Astrocyte of the cerebellum (primary cell): ENCODE results near the gene LNPEP.

ENCODE experiments used
- DNase-seq: peaks from one replicate; pipeline ENCODE4 v3.0.0-alpha.2; 2011; ENCODE audit warnings: low read depth
- H3K4me3 ChIP-seq: 2 replicates; pipeline ENCODE4 v1.5.1; 2011; ENCODE audit warnings: mild to moderate bottlenecking, low read depth, low read length, moderate library complexity
- in situ Hi-C: cut with HindIII; loops from 2 replicates; pipeline ENCODE4 v1.10.0; 2017; ENCODE audit warnings: low sequenced_read_pairs
- TF ChIP-seq, protein P1 (sequence below): IDR thresholded peaks from 2 replicates; pipeline ENCODE4 v1.5.1; 2012; ENCODE audit warnings: low read length, low read depth, moderate library complexity, mild to moderate bottlenecking; ENCODE audit errors: missing control alignments

The LNPEP gene

DNA sequence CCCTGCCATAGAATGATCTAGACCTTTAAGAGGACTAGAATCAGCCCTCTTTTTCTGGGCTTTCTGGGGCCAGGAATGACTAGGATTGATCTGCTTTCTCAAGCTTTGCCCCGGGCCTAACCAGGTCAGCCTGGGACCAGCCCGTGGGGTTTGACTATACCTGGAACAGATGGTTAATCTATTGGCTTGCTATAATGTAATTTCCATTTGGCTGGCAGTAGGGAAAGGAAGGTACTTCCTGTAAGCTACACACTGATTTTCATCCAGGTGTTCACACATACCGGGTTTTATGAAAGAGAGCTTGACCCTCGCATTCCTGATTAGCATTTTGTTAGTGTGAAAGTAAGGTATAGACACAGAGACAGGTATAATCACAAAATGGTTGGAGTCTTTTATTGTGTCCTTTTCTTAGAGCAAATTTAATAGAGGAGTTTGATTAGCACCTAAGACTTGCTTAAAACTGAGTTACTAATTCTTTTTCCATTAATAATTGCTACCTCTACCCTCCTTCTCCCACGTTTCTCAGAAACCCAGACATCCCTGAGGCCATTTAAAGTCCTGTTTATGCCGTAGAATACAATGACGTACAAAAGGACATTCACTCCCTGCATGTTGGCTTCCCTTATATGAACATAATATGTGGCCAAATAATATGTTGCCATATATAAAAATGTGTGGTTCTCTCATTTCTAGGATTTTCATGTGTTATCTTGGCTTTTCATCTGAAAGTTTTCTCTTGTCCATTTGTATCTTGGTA lies 17.3 kb downstream of the LNPEP start:
- H3K4me3 ChIP-seq, result no peak overlapping the region
- no peak for DNase-seq
- TF ChIP-seq, protein P1, sequence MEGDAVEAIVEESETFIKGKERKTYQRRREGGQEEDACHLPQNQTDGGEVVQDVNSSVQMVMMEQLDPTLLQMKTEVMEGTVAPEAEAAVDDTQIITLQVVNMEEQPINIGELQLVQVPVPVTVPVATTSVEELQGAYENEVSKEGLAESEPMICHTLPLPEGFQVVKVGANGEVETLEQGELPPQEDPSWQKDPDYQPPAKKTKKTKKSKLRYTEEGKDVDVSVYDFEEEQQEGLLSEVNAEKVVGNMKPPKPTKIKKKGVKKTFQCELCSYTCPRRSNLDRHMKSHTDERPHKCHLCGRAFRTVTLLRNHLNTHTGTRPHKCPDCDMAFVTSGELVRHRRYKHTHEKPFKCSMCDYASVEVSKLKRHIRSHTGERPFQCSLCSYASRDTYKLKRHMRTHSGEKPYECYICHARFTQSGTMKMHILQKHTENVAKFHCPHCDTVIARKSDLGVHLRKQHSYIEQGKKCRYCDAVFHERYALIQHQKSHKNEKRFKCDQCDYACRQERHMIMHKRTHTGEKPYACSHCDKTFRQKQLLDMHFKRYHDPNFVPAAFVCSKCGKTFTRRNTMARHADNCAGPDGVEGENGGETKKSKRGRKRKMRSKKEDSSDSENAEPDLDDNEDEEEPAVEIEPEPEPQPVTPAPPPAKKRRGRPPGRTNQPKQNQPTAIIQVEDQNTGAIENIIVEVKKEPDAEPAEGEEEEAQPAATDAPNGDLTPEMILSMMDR, result no peak
- in situ Hi-C loops, result no loop called here

- H3K4me3 ChIP-seq, result no peak overlapping the region
- in situ Hi-C loops, result no loop called here
- TF ChIP-seq, protein P1, result no peak
- no peak for DNase-seq
Observed at GRCh38 chr5:96957254-96958049, 21.6 kb downstream of the LNPEP start.

DNA sequence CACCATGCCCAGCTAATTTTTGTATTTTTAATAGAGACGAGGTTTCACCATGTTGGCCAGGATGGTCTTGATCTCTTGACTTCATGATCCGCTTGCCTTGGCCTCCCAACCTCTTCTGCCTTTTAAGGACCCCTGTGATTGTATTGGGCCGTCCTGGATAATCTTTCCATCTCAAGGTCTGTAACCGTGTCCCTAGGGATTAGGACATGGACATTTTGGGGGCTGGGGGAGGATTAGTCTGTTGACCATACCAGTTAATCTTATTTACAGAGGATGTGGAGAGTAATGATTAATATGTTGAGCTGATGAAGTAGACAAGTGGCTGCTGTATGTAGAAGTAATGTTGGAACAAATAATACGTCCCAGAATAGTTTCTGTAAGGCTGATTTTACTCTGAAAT lies 23.1 kb downstream of the LNPEP start:
- no peak overlapping the region for H3K4me3 ChIP-seq
- in situ Hi-C loops, result no loop called here
- no peak for DNase-seq
- TF ChIP-seq, protein P1, result no peak

GRCh38 chr5:96961053-96961452 lies 25.2 kb downstream of the LNPEP start:
- DNase-seq, result no peak
- in situ Hi-C loops, result no loop called here

GRCh38 chr5:96962540-96962991 lies 26.7 kb downstream of the LNPEP start:
- H3K4me3 ChIP-seq, result no peak overlapping the region
- TF ChIP-seq, protein P1, result no peak
- DNase-seq, result no peak
- in situ Hi-C loops, result no loop called here

More at GRCh38 chr5:96961053-96961452, 25.2 kb downstream of the LNPEP start:
- TF ChIP-seq, protein P1, result no peak
- H3K4me3 ChIP-seq, result no peak overlapping the region

DNA sequence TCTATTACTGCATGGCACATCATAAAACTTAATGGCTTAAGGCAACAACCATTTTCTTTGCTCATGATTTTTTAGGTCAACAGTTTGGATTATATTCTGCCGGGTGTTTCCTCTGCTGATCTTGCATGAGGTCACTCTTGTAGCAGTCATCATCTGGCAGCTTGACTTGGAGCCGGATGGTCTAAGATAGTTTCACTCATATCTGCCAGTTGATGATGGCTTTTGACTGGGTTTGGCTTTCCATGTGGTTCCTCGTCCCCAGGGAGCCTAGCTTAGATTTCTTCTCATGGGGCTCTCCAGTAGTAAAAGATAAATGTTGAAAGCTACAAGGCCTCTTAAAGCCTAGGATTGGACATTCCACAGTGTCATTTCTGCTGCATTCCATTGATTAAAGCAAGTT lies 27.4 kb downstream of the LNPEP start:
- TF ChIP-seq, protein P1, result no peak
- peak; percentile 12 for DNase-seq
- in situ Hi-C loops, result no loop called here
- no peak overlapping the region for H3K4me3 ChIP-seq
